K562 (cell line): ENCODE results near the gene NCBP2. TPM values are rescaled to one million over a fixed set of nuclear protein-coding genes. Genes with fewer than 3 reads are reported as not detected.

Experiments
- CBFB ChIP-seq: sonication (generic); formaldehyde crosslinking; IDR thresholded peaks from 2 replicates; pipeline ENCODE4 v1.4.0; 2020; ENCODE audit warnings: mild to moderate bottlenecking, missing genetic modification reagents
- CTBP1 ChIP-seq: fragments of 450-650 bp; IDR thresholded peaks from 2 replicates; pipeline ENCODE4 v1.6.1; 2016; ENCODE audit warnings: borderline replicate concordance
- DACH1 ChIP-seq: fragments of 450-650 bp; IDR thresholded peaks from 2 replicates; pipeline ENCODE4 v1.6.1; 2018; ENCODE audit not compliant: partially characterized antibody
- GATA2 ChIP-seq: sonication (generic); formaldehyde crosslinking; IDR thresholded peaks from 2 replicates; pipeline ENCODE4 v1.4.0; 2020; ENCODE audit warnings: mild to moderate bottlenecking, missing genetic modification reagents
- HINFP ChIP-seq: fragments of 450-650 bp; conservative IDR thresholded peaks from 2 replicates; pipeline ENCODE4 v1.6.1; 2016; ENCODE audit warnings: missing genetic modification characterization, low read depth, mild to moderate bottlenecking, control low read depth, missing compliant biosample characterization
- MTA3 ChIP-seq: fragments of 450-650 bp; formaldehyde crosslinking; IDR thresholded peaks from 2 replicates; pipeline ENCODE4 v1.6.1; 2017; ENCODE audit warnings: mild to moderate bottlenecking, borderline replicate concordance
- NUFIP1 ChIP-seq: fragments of 450-650 bp; IDR thresholded peaks from 2 replicates; pipeline ENCODE4 v1.6.1; 2018; ENCODE audit not compliant: partially characterized antibody
- OTX1 ChIP-seq: fragments of 450-650 bp; formaldehyde crosslinking; IDR thresholded peaks from 2 replicates; pipeline ENCODE4 v1.4.0; 2022; ENCODE audit warnings: mild to moderate bottlenecking
- RBM17 ChIP-seq: fragments of 200-400 bp; formaldehyde crosslinking; IDR thresholded peaks from 2 replicates; pipeline ENCODE4 v1.6.1; 2017; ENCODE audit warnings: low read depth, mild to moderate bottlenecking, low read length, borderline replicate concordance
- RFX5 ChIP-seq: IDR thresholded peaks from 2 replicates; pipeline ENCODE4 v1.6.1; 2011; ENCODE audit warnings: low read depth, mild to moderate bottlenecking, improper control_type of control experiment, low read length
- SAFB2 ChIP-seq: fragments of 200-400 bp; formaldehyde crosslinking; IDR thresholded peaks from 2 replicates; pipeline ENCODE4 v1.6.1; 2018; ENCODE audit warnings: borderline replicate concordance, low read length, low read depth, moderate library complexity; ENCODE audit not compliant: severe bottlenecking
- SRSF7 ChIP-seq: fragments of 200-400 bp; formaldehyde crosslinking; optimal IDR thresholded peaks from 2 replicates; pipeline ENCODE3; 2017; ENCODE audit warnings: mild to moderate bottlenecking, low read depth, low read length
- TEAD4 ChIP-seq, 2 experiments: sonication (generic) in 1 of 2; formaldehyde crosslinking in 1 of 2; IDR thresholded peaks; 2 replicates each; pipeline versions ENCODE4 v1.6.1 to v1.8.0; 2012 to 2022; ENCODE audit warnings: borderline replicate concordance in 1 of 2, inconsistent platforms in 1 of 2, low read length in 1 of 2, mild to moderate bottlenecking in 1 of 2, missing genetic modification reagents in 1 of 2
- THAP7 ChIP-seq: fragments of 250-450 bp; sonication (Bioruptor Pico); IDR thresholded peaks from 2 replicates; pipeline ENCODE4 v1.5.0; 2021
- THRAP3 ChIP-seq: fragments of 450-650 bp; IDR thresholded peaks from 2 replicates; pipeline ENCODE4 v1.6.1; 2016; ENCODE audit warnings: mild to moderate bottlenecking, inconsistent platforms, borderline replicate concordance
- THRB ChIP-seq: fragments of 450-650 bp; formaldehyde crosslinking; conservative IDR thresholded peaks from 2 replicates; pipeline ENCODE4 v1.4.0; 2022; ENCODE audit warnings: mild to moderate bottlenecking, missing genetic modification characterization
- TRIM28 ChIP-seq: fragments of 450-650 bp; IDR thresholded peaks from 2 replicates; pipeline ENCODE4 v1.6.1; 2017
- ZBED1 ChIP-seq: IDR thresholded peaks from 2 replicates; pipeline ENCODE4 v1.6.1; 2014
- ZBTB1 ChIP-seq: sonication (generic); formaldehyde crosslinking; IDR thresholded peaks from 2 replicates; pipeline ENCODE4 v1.8.1; 2023; ENCODE audit warnings: missing genetic modification reagents, low read depth, mild to moderate bottlenecking, borderline replicate concordance
- ZHX1 ChIP-seq: fragments of 150-350 bp; conservative IDR thresholded peaks from 2 replicates; pipeline ENCODE4 v1.6.1; 2014; ENCODE audit warnings: low read length
- ZNF217 ChIP-seq: sonication (generic); formaldehyde crosslinking; IDR thresholded peaks from 2 replicates; pipeline ENCODE4 v1.8.0; 2022; ENCODE audit warnings: mild to moderate bottlenecking, missing genetic modification reagents
- ZNF445 ChIP-seq: fragments of 250-450 bp; sonication (Bioruptor Pico); IDR thresholded peaks from 2 replicates; pipeline ENCODE4 v1.4.0; 2020; ENCODE audit warnings: low read depth, mild to moderate bottlenecking, moderate library complexity
- ZNF583 ChIP-seq: fragments of 250-450 bp; sonication (Bioruptor Pico); IDR thresholded peaks from 2 replicates; pipeline ENCODE4 v1.4.0; 2020
- polyA plus RNA-seq, 8 experiments: library from polyadenylated mRNA; depleted of rRNA in 4 of 8; stranded (reverse) in 5 of 8; unstranded in 3 of 8; fragments of >200 nt; fragmentation: Nextera tagmentation in 2 of 8; fragmentation: Illumina TruSeq in 1 of 8; extraction: Ambion mirVana in 2 of 8; extraction: Trizol in 1 of 8; gene quantifications; 2 replicates each; pipeline versions ENCODE4 v1.2.1 to v1.2.3, GENCODE V29; 2011 to 2014; ENCODE audit warnings: inconsistent platforms in 1 of 8, missing spikeins in 1 of 8
- total RNA-seq, 7 experiments: library from RNA; depleted of rRNA in 6 of 7; stranded (reverse); fragments of >200 nt in 6 of 7; fragmentation: Illumina TruSeq in 2 of 7; extraction: Trizol in 2 of 7; gene quantifications; 2 replicates each; pipeline versions ENCODE4 v1.2.1 to v1.2.3, GENCODE V29; 2011 to 2021; ENCODE audit warnings: low replicate concordance in 1 of 7

NCBP2 gene
- total and polyA plus RNA-seq, 9 of the 15 experiments (the other 6 are each of a cell fraction or from before 2014, with no cell fraction given): 56.4 to 102 (median 82.3) TPM

- TF ChIP-seq ZHX1 (no peak), SRSF7 (no peak), NUFIP1 (no peak), ZNF583 (CRISPR knock-in tag) (no peak), THAP7 (0 out of 2 replicates have a peak, but pooled peaks have one; percentile 14), GATA2 (CRISPR knock-in tag) (no peak), TEAD4 (IDR thresholded peaks at IDR 0.05; ENCODE audit: low read length) (no peak), TEAD4 (CRISPR knock-in tag; IDR thresholded peaks at IDR 0.05; ENCODE audit: borderline replicate concordance) (no peak), ZNF445 (CRISPR knock-in tag) (no peak), CBFB (CRISPR knock-in tag) (no peak), ZNF217 (CRISPR knock-in tag) (no peak), SAFB2 (no peak), MTA3 (no peak), THRB (no peak), OTX1 (CRISPR knock-in tag) (no peak), ZBED1 (no peak), ZBTB1 (CRISPR knock-in tag) (peak; percentile 88; the same call in 1 of the 2 replicates), TRIM28 (no peak), RBM17 (no peak), HINFP (tag) (no peak), THRAP3 (no peak), CTBP1 (peak; percentile 93), RFX5 (no peak), DACH1 (no peak)
Measured at GRCh38 chr3:196969660-196970546, 27.6 kb upstream of the NCBP2 start (continued).
